GM12891 (cell line): ENCODE measurements around the gene TMEM185B.

Experiments used
- DNase-seq: peaks from one replicate; pipeline ENCODE4 v3.0.0; 2011; ENCODE audit warnings: low spot score; ENCODE audit not compliant: insufficient read length
- FAIRE-seq: peaks from 2 replicates; lab custom pipeline; 2011; peaks lifted over from hg19 to GRCh38; lab: Jason Lieb, UNC
- PAX5 ChIP-seq: IDR thresholded peaks from 2 replicates; pipeline ENCODE4 v1.6.1; 2011; ENCODE audit warnings: low read length, moderate library complexity, mild to moderate bottlenecking; ENCODE audit not compliant: insufficient read depth, severe bottlenecking
- POLR2A ChIP-seq: IDR thresholded peaks from 2 replicates; pipeline ENCODE4 v1.6.1; 2011; ENCODE audit warnings: low read depth, low read length, control low read depth
- POLR2AphosphoS5 ChIP-seq: IDR thresholded peaks from 2 replicates; pipeline ENCODE4 v1.6.1; 2011; ENCODE audit warnings: low read depth, low read length, control low read depth
- POU2F2 ChIP-seq: IDR thresholded peaks from 2 replicates; pipeline ENCODE4 v1.6.1; 2011; ENCODE audit warnings: low read depth, mild to moderate bottlenecking, control low read depth, low read length, moderate library complexity
- SPI1 ChIP-seq: IDR thresholded peaks from 2 replicates; pipeline ENCODE4 v1.6.1; 2011; ENCODE audit warnings: low read depth, low read length, control low read depth
- TAF1 ChIP-seq: IDR thresholded peaks from 2 replicates; pipeline ENCODE4 v1.6.1; 2011; ENCODE audit warnings: low read depth, low read length, control low read depth

Gene TMEM185B

DNA sequence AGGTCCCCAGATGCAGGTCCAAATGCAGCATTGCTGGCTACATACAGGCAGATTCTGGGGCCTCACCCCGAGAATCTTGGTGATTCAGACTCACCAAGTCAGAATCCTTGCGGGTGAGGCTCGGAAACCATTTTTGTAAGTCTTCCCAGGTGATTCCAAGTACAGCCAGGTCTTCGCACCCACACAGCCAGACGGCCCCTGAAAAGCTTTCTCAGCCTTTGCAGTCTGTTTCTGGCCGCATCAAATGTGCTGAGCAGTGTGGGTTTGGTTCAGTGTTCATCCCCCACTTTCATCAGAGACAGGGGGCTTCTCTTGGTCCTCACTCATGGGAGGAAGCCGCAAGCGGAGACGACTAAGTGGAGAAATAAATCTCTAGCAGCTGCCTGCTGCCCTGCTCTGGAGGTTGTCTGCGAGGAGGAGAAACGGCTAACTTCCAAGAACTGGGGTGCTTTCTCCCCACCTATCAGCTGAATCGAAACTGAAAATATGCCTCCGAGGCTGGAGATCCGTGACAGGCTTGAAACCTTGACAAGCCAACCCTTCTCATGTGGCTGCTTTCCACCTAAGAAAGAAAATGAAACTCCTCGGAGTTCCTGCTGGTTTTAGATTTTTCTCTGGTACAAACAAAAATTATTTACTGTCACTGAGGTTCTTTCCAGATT lies 8.9 kb upstream of the TMEM185B start:
- TF ChIP-seq SPI1 (no peak), POLR2AphosphoS5 (peak; percentile 54; the same call in 1 of the 2 replicates), POLR2A (peak; percentile 76), TAF1 (peak; percentile 65), POU2F2 (peak; percentile 20; the same call in 1 of the 2 replicates)
- peak; percentile 64 for DNase-seq
- FAIRE-seq, result peak; percentile 57

DNA sequence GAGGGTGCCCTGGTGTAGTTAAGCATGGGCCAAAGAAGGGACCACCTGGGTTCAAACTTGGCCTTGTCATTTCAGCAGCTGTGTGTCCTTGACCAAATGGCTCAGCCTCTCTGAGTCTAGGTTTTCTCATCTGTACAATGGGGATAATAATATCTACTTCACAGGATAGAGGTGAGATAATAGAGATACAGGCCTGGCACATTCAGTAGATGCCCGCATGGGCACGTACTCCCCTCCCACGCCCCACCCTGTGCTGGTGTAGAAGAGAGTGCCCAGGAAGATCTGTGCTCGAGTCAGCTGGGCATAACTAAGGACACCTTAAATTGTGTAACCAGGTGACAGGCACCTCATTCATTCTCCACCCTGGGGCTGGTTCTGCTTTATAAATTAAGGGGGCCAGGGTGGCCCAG lies 8.4 kb upstream of the TMEM185B start:
- DNase-seq, result no peak
- TF ChIP-seq PAX5, result no peak
- no peak for TF ChIP-seq POLR2AphosphoS5
- TF ChIP-seq SPI1, result no peak
- no peak for TF ChIP-seq POU2F2
- TF ChIP-seq POLR2A, result no peak
- TF ChIP-seq TAF1, result no peak
- peak; percentile 59 for FAIRE-seq

- FAIRE-seq (no peak), DNase-seq (no peak)
Measured at GRCh38 chr2:120230515-120231471, 7.6 kb upstream of the TMEM185B start.

GRCh38 chr2:120229341-120229740 lies 6.1 kb upstream of the TMEM185B start:
- TF ChIP-seq POLR2A, result no peak
- TF ChIP-seq SPI1, result no peak
- TF ChIP-seq POU2F2, result no peak
- TF ChIP-seq POLR2AphosphoS5, result no peak
- FAIRE-seq (no peak), DNase-seq (no peak)

More at GRCh38 chr2:120230515-120231471, 7.6 kb upstream of the TMEM185B start:
- no peak for TF ChIP-seq SPI1
- TF ChIP-seq POLR2A, result no peak
- TF ChIP-seq POLR2AphosphoS5, result no peak
- TF ChIP-seq POU2F2, result no peak
- no peak for TF ChIP-seq TAF1
- TF ChIP-seq PAX5, result no peak

DNA sequence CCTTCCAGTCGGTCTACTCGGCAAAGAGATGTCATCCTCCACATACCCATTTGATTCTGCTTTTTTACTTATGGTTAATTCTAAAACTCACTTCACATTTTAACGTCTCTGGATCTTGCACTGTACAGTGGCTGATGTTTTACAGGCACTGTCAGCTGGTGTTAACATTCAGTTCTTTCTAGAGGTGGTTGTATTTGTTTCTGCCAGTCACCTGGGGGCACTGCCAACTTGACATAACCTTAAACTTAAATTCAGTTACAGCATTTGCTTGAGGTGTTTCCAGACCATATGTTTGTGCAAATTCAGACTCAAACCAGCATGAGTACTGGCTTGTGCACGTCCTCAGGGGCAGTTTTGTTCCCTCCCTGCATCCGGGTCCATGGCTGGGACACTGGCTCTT lies 5.3 kb upstream of the TMEM185B start:
- TF ChIP-seq TAF1, result no peak
- no peak for TF ChIP-seq POU2F2
- TF ChIP-seq POLR2AphosphoS5, result no peak
- TF ChIP-seq POLR2A, result no peak
- no peak for TF ChIP-seq PAX5
- no peak for TF ChIP-seq SPI1
- FAIRE-seq, result no peak
- no peak for DNase-seq

DNA sequence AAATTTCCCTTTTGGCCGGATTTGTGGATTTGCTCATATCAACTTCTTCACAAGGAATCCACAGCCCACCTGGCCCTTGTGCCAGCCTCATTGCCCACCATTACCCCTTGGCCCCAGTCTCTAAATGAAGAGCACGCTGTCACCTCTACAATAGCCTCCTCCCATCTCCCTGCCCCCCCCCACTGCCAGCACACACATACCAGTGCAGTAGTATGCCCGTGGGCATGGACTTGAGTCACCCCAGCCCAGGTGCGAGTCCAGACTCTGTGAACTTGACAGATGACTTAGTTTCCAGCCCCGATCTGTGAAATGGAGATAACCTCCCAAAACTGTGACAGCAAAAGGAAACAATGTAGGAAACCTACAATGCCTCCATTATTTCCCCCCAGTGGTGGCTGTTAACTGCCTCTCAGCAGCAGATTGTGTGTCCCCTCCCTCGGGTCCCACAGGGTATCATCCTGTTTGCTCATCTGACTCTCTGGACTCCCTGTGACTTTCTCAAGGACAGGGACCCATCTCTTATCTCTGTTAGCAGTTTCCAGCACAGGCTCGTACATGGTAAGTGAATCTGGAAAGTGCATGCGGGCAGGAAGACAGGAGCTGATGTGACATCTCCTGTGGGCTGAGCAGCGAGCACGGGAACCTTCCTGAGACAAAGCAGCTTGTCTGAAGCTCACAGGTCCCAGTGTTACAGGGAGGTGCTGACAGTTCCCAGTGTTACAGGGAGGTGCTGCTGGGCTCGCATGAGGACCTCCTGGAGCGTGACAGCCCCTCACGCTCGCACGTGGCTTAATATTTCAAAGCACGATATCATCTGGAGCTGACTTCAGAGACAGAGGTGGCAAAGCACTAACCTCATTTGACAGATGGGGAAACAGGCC lies 4.2 kb upstream of the TMEM185B start:
- TF ChIP-seq TAF1 (no peak), POLR2AphosphoS5 (no peak), SPI1 (no peak), POU2F2 (no peak), PAX5 (no peak), POLR2A (no peak)
- no peak for DNase-seq
- FAIRE-seq, result no peak

DNA sequence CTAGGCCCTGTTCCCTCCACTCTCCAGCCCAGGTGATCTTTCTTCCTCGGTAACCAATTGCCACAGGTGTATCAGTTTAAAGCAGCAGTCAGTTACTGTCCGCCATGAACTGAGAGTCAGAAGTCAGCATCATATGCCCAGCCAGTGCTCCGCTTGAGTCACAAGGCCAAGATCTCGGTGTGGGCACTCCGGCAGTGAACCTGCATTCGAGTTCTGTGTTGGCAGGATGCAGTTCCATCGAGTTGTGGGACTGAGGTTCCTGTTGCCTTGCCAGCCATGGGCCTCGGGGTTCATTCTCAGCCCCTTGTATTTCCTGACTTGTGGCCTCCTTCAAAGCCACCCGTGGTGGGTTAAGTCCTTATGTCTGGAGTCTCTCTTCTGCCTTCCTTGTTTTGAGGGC lies 3.1 kb upstream of the TMEM185B start:
- no peak for DNase-seq

GRCh38 chr2:120225549-120226065 lies 2.4 kb upstream of the TMEM185B start:
- TF ChIP-seq SPI1 (no peak), POLR2AphosphoS5 (no peak)
- DNase-seq, result no peak
- FAIRE-seq, result no peak

More for the DNA sequence above, 3.1 kb upstream of the TMEM185B start:
- TF ChIP-seq TAF1, result no peak
- no peak for TF ChIP-seq PAX5
- TF ChIP-seq POLR2AphosphoS5, result no peak
- TF ChIP-seq SPI1, result no peak
- TF ChIP-seq POLR2A, result no peak
- no peak for TF ChIP-seq POU2F2
- FAIRE-seq, result no peak
